ENCODE measurements around the gene PAIP2.

DNA sequence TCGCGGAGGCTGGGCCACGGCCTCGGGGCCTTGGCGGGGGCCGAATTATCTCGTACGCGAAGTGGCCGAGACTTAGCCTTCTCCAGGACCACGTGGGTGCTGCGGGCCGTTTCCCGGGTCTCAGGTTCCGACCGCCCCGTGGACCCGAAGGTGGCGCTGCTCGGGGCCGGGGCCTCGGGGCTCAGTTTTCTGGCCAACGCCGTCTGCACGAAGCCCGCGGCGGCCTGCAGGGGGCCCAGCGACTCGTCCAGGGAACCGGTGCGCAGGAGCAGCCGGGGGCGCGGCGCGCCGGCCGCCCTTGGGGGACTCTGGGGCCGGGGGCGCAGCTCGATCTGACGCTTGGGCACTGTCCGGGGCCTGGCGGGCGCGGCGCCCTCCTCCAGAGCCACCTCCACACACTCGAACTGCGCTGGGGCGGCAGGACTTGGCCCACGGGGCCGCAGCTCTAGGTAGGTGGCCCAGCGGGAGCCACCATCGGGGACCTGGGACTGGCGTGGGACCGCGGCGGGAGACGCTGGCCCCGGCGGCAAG, 52.5 kb downstream of the PAIP2 start:
- TF ChIP-seq POLR2A (IDR thresholded peaks at IDR 0.05) (no peak), CTCF (IDR thresholded peaks at IDR 0.05) (peak in 2 of 3 donors; percentile 22 to 41), EP300 (IDR thresholded peaks at IDR 0.05) (no peak)

Data from ovary (tissue), 3 donors.